ENCODE results near the gene EPB41L4B.
"Not testable (repeated sequence)": the region's sequence is repeated elsewhere in the genome, so short reads cannot be mapped to it uniquely, and the experiment has no call there.

Gene EPB41L4B

GRCh38 chr9:109320742-109321448 lies at the start of gene EPB41L4B:
Gene EPB41L4B (minus strand): TSS chr9:109321059. CDS start chr9:109320446, 613 bp downstream.
- Histone ChIP-seq H3K4me3 (ENCODE audit: low read depth, low read length) (peak within 1 kb of the TSS; percentile 77), H3K9me3 (ENCODE audit: control insufficient read depth, insufficient read depth, low read length) (no peaks in the 10 kb centered on the region), H3K27me3 (ENCODE audit: control insufficient read depth, insufficient read depth, low read length) (peaks cover 9% of the 10 kb centered on the region), H3K36me3 (ENCODE audit: control insufficient read depth, insufficient read depth, low read length) (no peaks in the 10 kb centered on the region), H3K4me1 (ENCODE audit: control insufficient read depth, insufficient read depth, low read length) (peaks cover 22% of the 10 kb centered on the region), H3K9ac (ENCODE audit: low read depth, low read length) (peak within 1 kb of the TSS; percentile 88)

- no peak overlapping the region for H3K4me3 ChIP-seq (ENCODE audit: low read depth, low read length)
- H3K4me1 ChIP-seq (ENCODE audit: control insufficient read depth, insufficient read depth, low read length) = no peaks in the 10 kb centered on the region
- no peaks in the 10 kb centered on the region for H3K27me3 ChIP-seq (ENCODE audit: control insufficient read depth, insufficient read depth, low read length)
- H3K9me3 ChIP-seq (ENCODE audit: control insufficient read depth, insufficient read depth, low read length) = no peaks in the 10 kb centered on the region
- H3K36me3 ChIP-seq (ENCODE audit: control insufficient read depth, insufficient read depth, low read length) = no peaks in the 10 kb centered on the region
- H3K9ac ChIP-seq (ENCODE audit: low read depth, low read length) = no peak overlapping the region
Measured at GRCh38 chr9:109369285-109369684, 48.4 kb upstream of the EPB41L4B start.

GRCh38 chr9:109360771-109361170 lies 39.9 kb upstream of the EPB41L4B start:
- Histone ChIP-seq H3K36me3 (ENCODE audit: control insufficient read depth, insufficient read depth, low read length) (no peaks in the 10 kb centered on the region), H3K4me3 (ENCODE audit: low read depth, low read length) (no peak overlapping the region), H3K27me3 (ENCODE audit: control insufficient read depth, insufficient read depth, low read length) (no peaks in the 10 kb centered on the region), H3K9me3 (ENCODE audit: control insufficient read depth, insufficient read depth, low read length) (no peaks in the 10 kb centered on the region), H3K4me1 (ENCODE audit: control insufficient read depth, insufficient read depth, low read length) (no peaks in the 10 kb centered on the region), H3K9ac (ENCODE audit: low read depth, low read length) (no peak overlapping the region)

GRCh38 chr9:109358968-109359603 lies 38.2 kb upstream of the EPB41L4B start:
- H3K27me3 ChIP-seq (ENCODE audit: control insufficient read depth, insufficient read depth, low read length); H3K4me1 ChIP-seq (ENCODE audit: control insufficient read depth, insufficient read depth, low read length); H3K36me3 ChIP-seq (ENCODE audit: control insufficient read depth, insufficient read depth, low read length); H3K9ac ChIP-seq (ENCODE audit: low read depth, low read length); H3K4me3 ChIP-seq (ENCODE audit: low read depth, low read length); H3K9me3 ChIP-seq (ENCODE audit: control insufficient read depth, insufficient read depth, low read length): not testable (repeated sequence)

GRCh38 chr9:109355564-109356297 lies 34.9 kb upstream of the EPB41L4B start:
- H3K9ac ChIP-seq (ENCODE audit: low read depth, low read length) = no peak overlapping the region
- no peaks in the 10 kb centered on the region for H3K27me3 ChIP-seq (ENCODE audit: control insufficient read depth, insufficient read depth, low read length)
- no peaks in the 10 kb centered on the region for H3K9me3 ChIP-seq (ENCODE audit: control insufficient read depth, insufficient read depth, low read length)
- no peaks in the 10 kb centered on the region for H3K4me1 ChIP-seq (ENCODE audit: control insufficient read depth, insufficient read depth, low read length)
- no peak overlapping the region for H3K4me3 ChIP-seq (ENCODE audit: low read depth, low read length)
- no peaks in the 10 kb centered on the region for H3K36me3 ChIP-seq (ENCODE audit: control insufficient read depth, insufficient read depth, low read length)

GRCh38 chr9:109354190-109354589 lies 33.3 kb upstream of the EPB41L4B start:
- no peaks in the 10 kb centered on the region for H3K9me3 ChIP-seq (ENCODE audit: control insufficient read depth, insufficient read depth, low read length)
- H3K4me3 ChIP-seq (ENCODE audit: low read depth, low read length) = no peak overlapping the region

GRCh38 chr9:109351032-109351431 lies 30.2 kb upstream of the EPB41L4B start:
- H3K9ac ChIP-seq (ENCODE audit: low read depth, low read length) = no peak overlapping the region

More at GRCh38 chr9:109354190-109354589, 33.3 kb upstream of the EPB41L4B start:
- H3K9ac ChIP-seq (ENCODE audit: low read depth, low read length) = no peak overlapping the region
- no peaks in the 10 kb centered on the region for H3K4me1 ChIP-seq (ENCODE audit: control insufficient read depth, insufficient read depth, low read length)
- no peaks in the 10 kb centered on the region for H3K27me3 ChIP-seq (ENCODE audit: control insufficient read depth, insufficient read depth, low read length)
- H3K36me3 ChIP-seq (ENCODE audit: control insufficient read depth, insufficient read depth, low read length) = no peaks in the 10 kb centered on the region

GRCh38 chr9:109349421-109349846 lies 28.6 kb upstream of the EPB41L4B start:
- H3K36me3 ChIP-seq (ENCODE audit: control insufficient read depth, insufficient read depth, low read length) = no peaks in the 10 kb centered on the region
- no peak overlapping the region for H3K4me3 ChIP-seq (ENCODE audit: low read depth, low read length)
- no peaks in the 10 kb centered on the region for H3K9me3 ChIP-seq (ENCODE audit: control insufficient read depth, insufficient read depth, low read length)
- H3K27me3 ChIP-seq (ENCODE audit: control insufficient read depth, insufficient read depth, low read length) = no peaks in the 10 kb centered on the region
- no peak overlapping the region for H3K9ac ChIP-seq (ENCODE audit: low read depth, low read length)
- H3K4me1 ChIP-seq (ENCODE audit: control insufficient read depth, insufficient read depth, low read length) = peaks cover 4% of the 10 kb centered on the region

More at GRCh38 chr9:109351032-109351431, 30.2 kb upstream of the EPB41L4B start:
- no peaks in the 10 kb centered on the region for H3K27me3 ChIP-seq (ENCODE audit: control insufficient read depth, insufficient read depth, low read length)
- no peaks in the 10 kb centered on the region for H3K9me3 ChIP-seq (ENCODE audit: control insufficient read depth, insufficient read depth, low read length)
- no peaks in the 10 kb centered on the region for H3K4me1 ChIP-seq (ENCODE audit: control insufficient read depth, insufficient read depth, low read length)
- no peak overlapping the region for H3K4me3 ChIP-seq (ENCODE audit: low read depth, low read length)
- H3K36me3 ChIP-seq (ENCODE audit: control insufficient read depth, insufficient read depth, low read length) = no peaks in the 10 kb centered on the region

GRCh38 chr9:109346904-109347303 lies 26.0 kb upstream of the EPB41L4B start:
- Histone ChIP-seq H3K9me3 (ENCODE audit: control insufficient read depth, insufficient read depth, low read length) (no peaks in the 10 kb centered on the region), H3K9ac (ENCODE audit: low read depth, low read length) (no peak overlapping the region), H3K27me3 (ENCODE audit: control insufficient read depth, insufficient read depth, low read length) (no peaks in the 10 kb centered on the region), H3K4me1 (ENCODE audit: control insufficient read depth, insufficient read depth, low read length) (peaks cover 4% of the 10 kb centered on the region), H3K4me3 (ENCODE audit: low read depth, low read length) (no peak overlapping the region), H3K36me3 (ENCODE audit: control insufficient read depth, insufficient read depth, low read length) (no peaks in the 10 kb centered on the region)

- Histone ChIP-seq H3K4me1 (ENCODE audit: control insufficient read depth, insufficient read depth, low read length) (peaks cover 4% of the 10 kb centered on the region), H3K4me3 (ENCODE audit: low read depth, low read length) (no peak overlapping the region), H3K9me3 (ENCODE audit: control insufficient read depth, insufficient read depth, low read length) (no peaks in the 10 kb centered on the region), H3K36me3 (ENCODE audit: control insufficient read depth, insufficient read depth, low read length) (no peaks in the 10 kb centered on the region), H3K9ac (ENCODE audit: low read depth, low read length) (no peak overlapping the region), H3K27me3 (ENCODE audit: control insufficient read depth, insufficient read depth, low read length) (no peaks in the 10 kb centered on the region)
Measured at GRCh38 chr9:109344866-109345265, 24.0 kb upstream of the EPB41L4B start.

- Histone ChIP-seq H3K4me3 (ENCODE audit: low read depth, low read length) (no peak overlapping the region), H3K36me3 (ENCODE audit: control insufficient read depth, insufficient read depth, low read length) (no peaks in the 10 kb centered on the region), H3K9me3 (ENCODE audit: control insufficient read depth, insufficient read depth, low read length) (no peaks in the 10 kb centered on the region), H3K9ac (ENCODE audit: low read depth, low read length) (no peak overlapping the region), H3K27me3 (ENCODE audit: control insufficient read depth, insufficient read depth, low read length) (no peaks in the 10 kb centered on the region), H3K4me1 (ENCODE audit: control insufficient read depth, insufficient read depth, low read length) (peaks cover 4% of the 10 kb centered on the region)
Measured at GRCh38 chr9:109342878-109343277, 22.0 kb upstream of the EPB41L4B start.
